GM19240 (cell line): ENCODE results near the gene SPATA22.
"Not testable (repeated sequence)": the region's sequence is repeated elsewhere in the genome, so short reads cannot be mapped to it uniquely, and the experiment has no call there.

Experiments used
- DNase-seq: peaks from one replicate; pipeline ENCODE4 v3.0.0; 2011; ENCODE audit warnings: low spot score; ENCODE audit not compliant: insufficient read length

SPATA22 gene

GRCh38 chr17:3474212-3474611 lies 2.6 kb upstream of the SPATA22 start:
- DNase-seq: no peak

- no peak for DNase-seq
Observed at GRCh38 chr17:3472137-3472536, 518 bp upstream of the SPATA22 start.

GRCh38 chr17:3469529-3469928 lies 2.1 kb downstream of the SPATA22 start:
- no peak for DNase-seq

- not testable (repeated sequence) for DNase-seq
Observed at GRCh38 chr17:3466355-3466754, 5.3 kb downstream of the SPATA22 start.

- no peak for DNase-seq
Observed at GRCh38 chr17:3448059-3448665, 23.5 kb downstream of the SPATA22 start.

GRCh38 chr17:3447625-3448024 lies 24.0 kb downstream of the SPATA22 start:
- DNase-seq: no peak

GRCh38 chr17:3440451-3440850 lies 31.2 kb downstream of the SPATA22 start:
- no peak for DNase-seq

GRCh38 chr17:3438368-3438767 lies 33.3 kb downstream of the SPATA22 start:
- no peak for DNase-seq

GRCh38 chr17:3433741-3434140 lies 37.9 kb downstream of the SPATA22 start, which contains the start of gene OR1E2:
Gene OR1E2, minus strand, starts transcription at chr17:3433841. Its CDS starts 0 bp downstream, at chr17:3433841.
- no peak for DNase-seq

- not testable (repeated sequence) for DNase-seq
Observed at GRCh38 chr17:3433215-3433614, 38.4 kb downstream of the SPATA22 start.

- DNase-seq: no peak
Observed at GRCh38 chr17:3418222-3418621, 53.4 kb downstream of the SPATA22 start.

- DNase-seq: no peak
Observed at GRCh38 chr17:3415610-3416009, 56.0 kb downstream of the SPATA22 start.

- not testable (repeated sequence) for DNase-seq
Observed at GRCh38 chr17:3412216-3412615, 59.4 kb downstream of the SPATA22 start.

GRCh38 chr17:3411070-3411469 lies 60.5 kb downstream of the SPATA22 start, which contains the start of gene OR3A3:
Gene OR3A3, plus strand, starts transcription at chr17:3411370.
- DNase-seq: no peak

- DNase-seq: not testable (repeated sequence)
Observed at GRCh38 chr17:3403856-3404255, 67.8 kb downstream of the SPATA22 start.

- no peak for DNase-seq
Observed at GRCh38 chr17:3401786-3402185, 69.8 kb downstream of the SPATA22 start.

GRCh38 chr17:3400055-3400454 lies 71.6 kb downstream of the SPATA22 start:
- no peak for DNase-seq

GRCh38 chr17:3398310-3398709 lies 73.3 kb downstream of the SPATA22 start, which contains the start of gene OR1E1:
Gene OR1E1, minus strand, starts transcription at chr17:3398410. Its CDS starts 0 bp downstream, at chr17:3398410.
- DNase-seq: no peak

GRCh38 chr17:3397801-3398200 lies 73.8 kb downstream of the SPATA22 start:
- not testable (repeated sequence) for DNase-seq
